Testis (tissue), 2 donors: ENCODE measurements around the gene CYTH4.

Experiments used
- POLR2A ChIP-seq: fragments of 450-650 bp; IDR thresholded peaks from one replicate; pipeline ENCODE4 v1.6.1; 2017; ENCODE audit warnings: antibody characterized with exemption, mild to moderate bottlenecking, moderate library complexity
- TF ChIP-seq, protein P1 (sequence below), 3 experiments: fragments of 450-650 bp in 2 of 3; fragments of 200-600 bp in 1 of 3; sonication (generic) in 1 of 3; IDR thresholded peaks; one replicate each; pipeline ENCODE4 v1.5.1; 2016 to 2019; ENCODE audit warnings: antibody characterized with exemption in 3 of 3, mild to moderate bottlenecking in 2 of 3, moderate library complexity in 1 of 3

GRCh38 chr22:37324340-37325038, 42.2 kb downstream of the CYTH4 start:
- TF ChIP-seq, protein P1, sequence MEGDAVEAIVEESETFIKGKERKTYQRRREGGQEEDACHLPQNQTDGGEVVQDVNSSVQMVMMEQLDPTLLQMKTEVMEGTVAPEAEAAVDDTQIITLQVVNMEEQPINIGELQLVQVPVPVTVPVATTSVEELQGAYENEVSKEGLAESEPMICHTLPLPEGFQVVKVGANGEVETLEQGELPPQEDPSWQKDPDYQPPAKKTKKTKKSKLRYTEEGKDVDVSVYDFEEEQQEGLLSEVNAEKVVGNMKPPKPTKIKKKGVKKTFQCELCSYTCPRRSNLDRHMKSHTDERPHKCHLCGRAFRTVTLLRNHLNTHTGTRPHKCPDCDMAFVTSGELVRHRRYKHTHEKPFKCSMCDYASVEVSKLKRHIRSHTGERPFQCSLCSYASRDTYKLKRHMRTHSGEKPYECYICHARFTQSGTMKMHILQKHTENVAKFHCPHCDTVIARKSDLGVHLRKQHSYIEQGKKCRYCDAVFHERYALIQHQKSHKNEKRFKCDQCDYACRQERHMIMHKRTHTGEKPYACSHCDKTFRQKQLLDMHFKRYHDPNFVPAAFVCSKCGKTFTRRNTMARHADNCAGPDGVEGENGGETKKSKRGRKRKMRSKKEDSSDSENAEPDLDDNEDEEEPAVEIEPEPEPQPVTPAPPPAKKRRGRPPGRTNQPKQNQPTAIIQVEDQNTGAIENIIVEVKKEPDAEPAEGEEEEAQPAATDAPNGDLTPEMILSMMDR (IDR thresholded peaks at IDR 0.05): no peak
- no peak for TF ChIP-seq POLR2A
